NT2/D1 (cell line): ENCODE measurements around the gene RNASE13.
A peak's percentile ranks its signal among the peaks of the same experiment; 100 is the strongest.

Experiments used
- DNase-seq: peaks from one replicate; pipeline ENCODE4 v3.0.0-alpha.2; 2011; ENCODE audit warnings: low read depth, low spot score
- H3K27me3 ChIP-seq: 2 replicates; pipeline ENCODE4 v1.6.0; 2011; ENCODE audit warnings: mild to moderate bottlenecking; ENCODE audit not compliant: insufficient read length, insufficient read depth
- H3K36me3 ChIP-seq: 2 replicates; pipeline ENCODE4 v1.6.1; 2011; ENCODE audit warnings: mild to moderate bottlenecking, low read length, mixed read lengths; ENCODE audit not compliant: insufficient read depth, insufficient read length
- H3K4me1 ChIP-seq: 2 replicates; pipeline ENCODE4 v1.5.1; 2011; ENCODE audit not compliant: insufficient read depth, insufficient read length
- H3K4me3 ChIP-seq: 2 replicates; pipeline ENCODE4 v1.5.1; 2011; ENCODE audit warnings: low read depth; ENCODE audit not compliant: insufficient read length
- H3K9ac ChIP-seq: 2 replicates; pipeline ENCODE4 v1.6.0; 2011; ENCODE audit warnings: low read depth; ENCODE audit not compliant: insufficient read length
- H3K9me3 ChIP-seq: 2 replicates; pipeline ENCODE4 v1.5.1; 2011; ENCODE audit warnings: mild to moderate bottlenecking, low read length; ENCODE audit not compliant: insufficient read depth
- SUZ12 ChIP-seq: IDR thresholded peaks from 2 replicates; pipeline ENCODE4 v1.6.1; 2011; ENCODE audit not compliant: insufficient read length, insufficient read depth; ENCODE audit errors: extremely low read depth
- YY1 ChIP-seq: IDR thresholded peaks from 2 replicates; pipeline ENCODE4 v1.6.1; 2011; ENCODE audit not compliant: insufficient read length, insufficient read depth
- ZNF274 ChIP-seq: IDR thresholded peaks from 2 replicates; pipeline ENCODE4 v1.6.1; 2011; ENCODE audit warnings: mild to moderate bottlenecking, low read depth, low read length

Gene RNASE13

GRCh38 chr14:21075719-21076437 is 41.3 kb upstream of the RNASE13 start:
- Histone ChIP-seq H3K9me3 (no peaks in the 10 kb centered on the region), H3K36me3 (peaks cover 84% of the 10 kb centered on the region), H3K4me3 (no peak overlapping the region), H3K27me3 (no peaks in the 10 kb centered on the region), H3K9ac (no peak overlapping the region), H3K4me1 (peaks cover 3% of the 10 kb centered on the region)
- TF ChIP-seq YY1 (no peak), ZNF274 (no peak), SUZ12 (no peak)
- DNase-seq = no peak

DNA sequence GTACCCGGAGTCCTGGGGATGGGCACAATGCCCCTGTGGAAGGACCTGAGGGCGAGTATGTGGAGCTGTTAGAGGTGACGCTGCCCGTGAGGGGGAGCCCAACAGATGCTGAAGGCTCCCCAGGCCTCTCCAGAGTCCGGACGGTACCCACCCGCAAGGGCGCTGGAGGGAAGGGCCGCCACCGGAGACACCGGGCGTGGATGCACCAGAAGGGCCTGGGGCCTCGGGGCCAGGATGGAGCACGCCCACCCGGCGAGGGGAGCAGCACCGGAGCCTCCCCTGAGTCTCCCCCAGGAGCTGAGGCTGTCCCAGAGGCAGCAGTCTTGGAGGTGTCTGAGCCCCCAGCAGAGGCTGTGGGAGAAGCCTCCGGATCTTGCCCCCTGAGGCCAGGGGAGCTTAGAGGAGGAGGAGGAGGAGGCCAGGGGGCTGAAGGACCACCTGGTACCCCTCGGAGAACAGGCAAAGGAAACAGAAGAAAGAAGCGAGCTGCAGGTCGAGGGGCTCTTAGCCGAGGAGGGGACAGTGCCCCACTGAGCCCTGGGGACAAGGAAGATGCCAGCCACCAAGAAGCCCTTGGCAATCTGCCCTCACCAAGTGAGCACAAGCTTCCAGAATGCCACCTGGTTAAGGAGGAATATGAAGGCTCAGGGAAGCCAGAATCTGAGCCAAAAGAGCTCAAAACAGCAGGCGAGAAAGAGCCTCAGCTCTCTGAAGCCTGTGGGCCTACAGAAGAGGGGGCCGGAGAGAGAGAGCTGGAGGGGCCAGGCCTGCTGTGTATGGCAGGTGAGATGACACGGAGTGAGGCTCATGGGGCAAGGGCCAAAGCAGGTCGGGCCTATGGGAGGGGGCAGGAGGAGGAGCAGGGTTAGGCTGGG is 40.0 kb upstream of the RNASE13 start:
- H3K27me3 ChIP-seq = no peaks in the 10 kb centered on the region
- no peak for DNase-seq
- H3K4me3 ChIP-seq = no peak overlapping the region
- H3K36me3 ChIP-seq = peaks cover 71% of the 10 kb centered on the region
- peaks cover 3% of the 10 kb centered on the region for H3K4me1 ChIP-seq
- no peak overlapping the region for H3K9ac ChIP-seq
- TF ChIP-seq SUZ12 (no peak), ZNF274 (no peak), YY1 (no peak)
- no peaks in the 10 kb centered on the region for H3K9me3 ChIP-seq

GRCh38 chr14:21073921-21074320 is 39.3 kb upstream of the RNASE13 start:
- no peak for TF ChIP-seq SUZ12
- no peak for TF ChIP-seq YY1
- Histone ChIP-seq H3K27me3 (no peaks in the 10 kb centered on the region), H3K4me1 (peaks cover 3% of the 10 kb centered on the region), H3K4me3 (no peak overlapping the region), H3K9me3 (no peaks in the 10 kb centered on the region), H3K9ac (no peak overlapping the region), H3K36me3 (peaks cover 64% of the 10 kb centered on the region)
- DNase-seq = no peak

GRCh38 chr14:21072781-21073339 is 38.3 kb upstream of the RNASE13 start:
- Histone ChIP-seq H3K9ac (peak overlapping the region; percentile 17), H3K4me3 (no peak overlapping the region), H3K36me3 (peaks cover 54% of the 10 kb centered on the region), H3K9me3 (no peaks in the 10 kb centered on the region), H3K27me3 (no peaks in the 10 kb centered on the region), H3K4me1 (peaks cover 3% of the 10 kb centered on the region)
- no peak for TF ChIP-seq SUZ12
- TF ChIP-seq ZNF274 = no peak
- no peak for TF ChIP-seq YY1
- no peak for DNase-seq

DNA sequence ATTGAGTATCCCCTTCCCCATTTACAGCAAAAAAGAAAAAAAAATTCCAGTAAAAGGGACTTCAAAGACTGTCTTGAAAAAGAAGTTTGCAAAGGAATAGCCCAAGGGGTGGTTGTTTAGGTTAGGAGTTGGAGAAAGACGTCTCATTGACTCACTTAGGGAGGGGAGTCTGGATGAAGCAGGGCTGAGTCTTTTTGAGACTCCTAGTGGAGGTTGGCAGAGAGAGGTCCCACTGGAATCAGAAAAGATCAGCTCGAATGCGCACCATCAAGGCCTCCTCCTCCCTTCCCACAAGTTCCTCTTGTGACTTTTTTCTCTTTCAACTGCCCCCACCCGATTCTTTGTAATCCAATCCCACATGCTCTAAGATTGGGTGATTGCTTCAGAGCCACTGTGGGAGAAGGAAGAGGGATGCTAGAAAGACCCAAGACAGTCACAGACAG is 37.4 kb upstream of the RNASE13 start:
- Histone ChIP-seq H3K9ac (peak overlapping the region; percentile 72), H3K9me3 (no peaks in the 10 kb centered on the region), H3K36me3 (peaks cover 46% of the 10 kb centered on the region), H3K4me1 (peaks cover 3% of the 10 kb centered on the region), H3K27me3 (no peaks in the 10 kb centered on the region), H3K4me3 (peak overlapping the region; percentile 63)
- TF ChIP-seq SUZ12 (no peak), ZNF274 (no peak), YY1 (no peak)
- no peak for DNase-seq

DNA sequence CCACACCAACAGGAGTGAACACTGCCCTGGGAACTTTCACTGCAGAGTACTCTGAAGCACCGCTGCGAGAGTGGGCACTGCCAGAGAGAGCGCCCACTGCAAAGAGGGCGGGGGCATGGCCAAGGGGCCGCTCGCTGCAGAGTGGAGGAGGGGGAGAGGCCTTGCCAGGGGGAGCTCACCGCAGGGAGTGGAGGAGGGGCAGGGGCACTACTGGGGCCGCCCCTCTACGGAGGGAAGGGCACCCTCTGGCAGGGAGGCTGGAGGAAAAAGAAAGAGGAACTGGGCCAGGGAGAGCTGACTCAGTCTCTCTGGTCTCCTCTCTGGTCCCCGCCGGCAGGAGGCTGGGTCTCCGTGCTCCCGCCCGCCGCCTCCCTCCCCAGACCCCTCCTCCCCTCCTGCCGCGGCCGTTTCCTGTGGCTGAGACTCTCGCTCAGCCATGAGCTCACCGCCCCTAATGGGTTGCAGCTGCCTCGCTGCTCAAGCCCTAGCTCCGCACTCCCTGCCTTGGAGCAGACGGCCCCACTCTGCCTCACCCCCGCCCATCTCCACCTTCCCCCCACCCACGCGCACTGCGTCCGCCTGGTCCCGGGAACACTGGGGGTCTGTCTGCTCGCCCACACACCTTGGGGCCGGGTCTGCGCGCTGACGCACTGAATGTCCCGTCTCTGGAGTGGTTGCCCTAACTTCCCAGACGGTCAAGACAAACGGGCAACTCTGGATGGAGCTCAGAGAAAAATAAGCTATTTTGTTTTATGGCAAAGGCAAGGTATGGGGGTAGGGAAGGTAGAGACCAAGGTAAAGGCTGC is 36.8 kb upstream of the RNASE13 start:
- H3K4me3 ChIP-seq = peak overlapping the region; percentile 63
- peak overlapping the region; percentile 92 for H3K9ac ChIP-seq
- H3K4me1 ChIP-seq = peaks cover 3% of the 10 kb centered on the region
- no peaks in the 10 kb centered on the region for H3K9me3 ChIP-seq
- DNase-seq = peak; percentile 76
- no peak for TF ChIP-seq YY1
- TF ChIP-seq SUZ12 = no peak
- H3K27me3 ChIP-seq = no peaks in the 10 kb centered on the region
- H3K36me3 ChIP-seq = peaks cover 39% of the 10 kb centered on the region
